ENCODE results near the gene PTPRN2. TPM values are rescaled to one million over a fixed set of nuclear protein-coding genes. Genes with fewer than 3 reads are reported as not detected.

Gene PTPRN2
- total and polyA plus RNA-seq, 2 of the 8 experiments (the other 6 are each of a cell fraction or from before 2014, with no cell fraction given), result 2.6 to 4.5 TPM

GRCh38 chr7:158386355-158386618 lies 201.3 kb downstream of the PTPRN2 start:
- peaks cover 0 to 23% (median 9%) of the 10 kb centered on the region in 4 experiments; a peak in 6 of 7 replicates for H3K4me1 ChIP-seq (replicated peaks in 1 of 4; ENCODE audit: control insufficient read depth in 3 of 4, insufficient read depth in 4 of 4, low read length in 3 of 4)
- H3K79me1 ChIP-seq (ENCODE audit: low read depth, low read length), result no peaks in the 10 kb centered on the region
- H4K8ac ChIP-seq (ENCODE audit: extremely low read depth, insufficient read depth, low read length), result no peak overlapping the region
- no peak overlapping the region for H3K56ac ChIP-seq (replicated peaks; ENCODE audit: insufficient read length, low read depth, low read length)
- H3K27ac ChIP-seq (ENCODE audit: low read depth, low read length), result no peak overlapping the region
- no peak overlapping the region for H3K9ac ChIP-seq (replicated peaks in 1 of 4; ENCODE audit: extremely low read depth in 1 of 4, low read depth in 3 of 4, low read length in 3 of 4)
- H3K4me3 ChIP-seq (ENCODE audit: extremely low read depth in 1 of 4, insufficient read depth in 2 of 4, low read depth in 3 of 4, low read length in 4 of 4), result no peak overlapping the region
- TF ChIP-seq HDAC6 (IDR thresholded peaks at IDR 0.05; ENCODE audit: low read depth, low read length) (no peak), USF2 (IDR thresholded peaks at IDR 0.05; ENCODE audit: low read length) (no peak), GABPA (IDR thresholded peaks at IDR 0.05; ENCODE audit: borderline replicate concordance, insufficient read depth, low read length) (no peak), FOSL1 (IDR thresholded peaks at IDR 0.05; ENCODE audit: insufficient read depth, low read depth, low read length) (no peak), SAP30 (IDR thresholded peaks at IDR 0.05; ENCODE audit: insufficient read depth, insufficient replicate concordance, low read length) (no peak), SP4 (IDR thresholded peaks at IDR 0.05; ENCODE audit: low read length) (no peak), RFX5 (IDR thresholded peaks at IDR 0.05; ENCODE audit: borderline replicate concordance, low read depth, low read length) (no peak), TAF7 (optimal IDR thresholded peaks at IDR 0.05; ENCODE audit: borderline replicate concordance, low read depth, low read length) (no peak), TCF12 (IDR thresholded peaks at IDR 0.05; ENCODE audit: low read depth, low read length) (no peak), PHF8 (conservative IDR thresholded peaks at IDR 0.05; ENCODE audit: low read depth, low read length) (no peak), SIX5 (IDR thresholded peaks at IDR 0.05; ENCODE audit: low read depth, low read length) (no peak), BRCA1 (IDR thresholded peaks at IDR 0.05; ENCODE audit: low read depth, low read length) (no peak), ASH2L (IDR thresholded peaks at IDR 0.05; ENCODE audit: low read length) (no peak)
- H3K18ac ChIP-seq (ENCODE audit: extremely low read depth, low read length), result no peak overlapping the region
- no peak overlapping the region for H3K14ac ChIP-seq (ENCODE audit: insufficient read length)
- H3K4ac ChIP-seq (replicated peaks; ENCODE audit: insufficient read length, low read depth, low read length), result no peak overlapping the region
- H2BK120ac ChIP-seq (replicated peaks; ENCODE audit: low read depth, low read length), result no peak overlapping the region
- no peak overlapping the region for H2BK20ac ChIP-seq (ENCODE audit: low read length)
- no peaks in the 10 kb centered on the region; a peak in 2 of 7 replicates for H3K27me3 ChIP-seq (replicated peaks in 1 of 4; ENCODE audit: control insufficient read depth in 3 of 4, extremely low read depth in 1 of 4, insufficient read depth in 3 of 4, low read length in 3 of 4)
- no peaks in the 10 kb centered on the region for H3K79me2 ChIP-seq (ENCODE audit: control insufficient read depth in 1 of 2, insufficient read depth in 2 of 2, low read length in 2 of 2)
- no peak overlapping the region for H2AFZ ChIP-seq (ENCODE audit: low read length)
- H2AK5ac ChIP-seq (ENCODE audit: low read depth, low read length), result no peak overlapping the region
- DNase-seq (ENCODE audit: low read depth in 1 of 2, low spot score in 2 of 2), result no peak
- no peak overlapping the region for H2BK5ac ChIP-seq (ENCODE audit: low read depth, low read length)
- H4K5ac ChIP-seq (ENCODE audit: insufficient read length, low read depth, low read length), result no peak overlapping the region
- CTCF ChIA-PET (ENCODE audit: partially characterized antibody), result interaction anchor here (1.1 to 2.4 kb wide), 5 partner anchors 11 to 43 kb away, joined by 3 to 10 read pairs (median 7); no protein-coding TSS in a partner anchor
- no peak for FAIRE-seq
- H3K4me2 ChIP-seq (ENCODE audit: insufficient read depth in 1 of 2, low read depth in 2 of 2, low read length in 2 of 2), result no peak overlapping the region
- H3K23ac ChIP-seq (ENCODE audit: insufficient read length), result no peak overlapping the region
- H4K20me1 ChIP-seq (replicated peaks in 1 of 2; ENCODE audit: control insufficient read depth in 1 of 2, insufficient read depth in 2 of 2, low read length in 2 of 2), result no peaks in the 10 kb centered on the region
- H2BK15ac ChIP-seq (ENCODE audit: low read length), result no peak overlapping the region
- H3K36me3 ChIP-seq (ENCODE audit: control insufficient read depth in 2 of 4, insufficient read depth in 4 of 4, low read length in 3 of 4), result no peaks in the 10 kb centered on the region
- H3K9me3 ChIP-seq (ENCODE audit: insufficient read depth in 2 of 2, low read depth in 1 of 2, low read length in 1 of 2), result no peaks in the 10 kb centered on the region; a peak in 1 of 4 replicates
- H4K91ac ChIP-seq (replicated peaks; ENCODE audit: insufficient read length, low read length), result no peak overlapping the region
- H2BK12ac ChIP-seq (ENCODE audit: low read depth, low read length), result no peak overlapping the region
- peaks cover 2% of the 10 kb centered on the region; the same call in 1 of the 2 replicates for H3K23me2 ChIP-seq (ENCODE audit: low read depth, low read length)
- 93% methylated on average over 2 of the region's 5 CpGs; no CpG with 5 or more reads in 1 of the 2 experiments for WGBS, 2 experiments (ENCODE audit: extremely low coverage in 1 of 2, insufficient coverage in 1 of 2, insufficient read length in 1 of 2, insufficient replicate concordance in 2 of 2, low coverage in 1 of 2, low lambda C conversion rate in 2 of 2, missing lambda C conversion rate in 1 of 2)
- POLR2A ChIA-PET (ENCODE audit: partially characterized antibody), result no interaction called here

Data from H1 (cell line).